Endothelial cell of umbilical vein (primary cell): ENCODE measurements around the gene NOSIP.

Source experiments
- CTCF ChIP-seq, 2 donors: IDR thresholded peaks; 1 replicate in 1 of 2; 2 replicates in 1 of 2; pipeline ENCODE4 v1.5.1; 2011; ENCODE audit warnings: low read length in 2 of 2, mild to moderate bottlenecking in 2 of 2, moderate library complexity in 2 of 2, control low read depth in 1 of 2, inconsistent platforms in 1 of 2, low read depth in 1 of 2; ENCODE audit not compliant: insufficient read depth in 1 of 2; ENCODE audit errors: extremely low read depth in 1 of 2
- EZH2 ChIP-seq: IDR thresholded peaks from 2 replicates; pipeline ENCODE4 v1.6.1; 2012; ENCODE audit warnings: borderline replicate concordance, low read depth, mild to moderate bottlenecking, moderate library complexity, low read length, inconsistent platforms; ENCODE audit not compliant: severe bottlenecking
- FOS ChIP-seq: IDR thresholded peaks from 2 replicates; pipeline ENCODE4 v1.6.1; 2011; ENCODE audit warnings: mild to moderate bottlenecking, low read length, moderate library complexity, borderline replicate concordance; ENCODE audit not compliant: insufficient read depth
- JUN ChIP-seq: IDR thresholded peaks from 2 replicates; pipeline ENCODE4 v1.6.1; 2011; ENCODE audit warnings: borderline replicate concordance, low read depth; ENCODE audit not compliant: insufficient read length, insufficient read depth
- MYC ChIP-seq: IDR thresholded peaks from one replicate; pipeline ENCODE4 v1.6.1; 2011; ENCODE audit warnings: mild to moderate bottlenecking, low read depth, low read length
- POLR2A ChIP-seq: IDR thresholded peaks from 2 replicates; pipeline ENCODE4 v1.6.1; 2012; ENCODE audit warnings: low read depth, mild to moderate bottlenecking, control low read depth, low read length
- POLR2AphosphoS5 ChIP-seq: IDR thresholded peaks from 2 replicates; pipeline ENCODE4 v1.6.1; 2012; ENCODE audit warnings: low read depth, mild to moderate bottlenecking, control low read depth, low read length, moderate library complexity; ENCODE audit not compliant: insufficient read depth

- no peak for TF ChIP-seq POLR2A
- no peak for TF ChIP-seq CTCF (IDR thresholded peaks at IDR 0.05; ENCODE audit: extremely low read depth in 1 of 2, insufficient read depth in 1 of 2, low read depth in 1 of 2, low read length in 2 of 2)
- no peak for TF ChIP-seq FOS
- no peak for TF ChIP-seq EZH2
- no peak for TF ChIP-seq JUN
- TF ChIP-seq MYC: no peak
- TF ChIP-seq POLR2AphosphoS5: no peak
Measured at GRCh38 chr19:49609499-49610092, 29.2 kb upstream of the NOSIP start.
